ENCODE data around the gene GHRL. TPM values are rescaled to one million over a fixed set of nuclear protein-coding genes. Genes with fewer than 3 reads are reported as not detected.

The GHRL gene
- polyA plus RNA-seq, 2 donors: 0.22 to 0.63 TPM

DNA sequence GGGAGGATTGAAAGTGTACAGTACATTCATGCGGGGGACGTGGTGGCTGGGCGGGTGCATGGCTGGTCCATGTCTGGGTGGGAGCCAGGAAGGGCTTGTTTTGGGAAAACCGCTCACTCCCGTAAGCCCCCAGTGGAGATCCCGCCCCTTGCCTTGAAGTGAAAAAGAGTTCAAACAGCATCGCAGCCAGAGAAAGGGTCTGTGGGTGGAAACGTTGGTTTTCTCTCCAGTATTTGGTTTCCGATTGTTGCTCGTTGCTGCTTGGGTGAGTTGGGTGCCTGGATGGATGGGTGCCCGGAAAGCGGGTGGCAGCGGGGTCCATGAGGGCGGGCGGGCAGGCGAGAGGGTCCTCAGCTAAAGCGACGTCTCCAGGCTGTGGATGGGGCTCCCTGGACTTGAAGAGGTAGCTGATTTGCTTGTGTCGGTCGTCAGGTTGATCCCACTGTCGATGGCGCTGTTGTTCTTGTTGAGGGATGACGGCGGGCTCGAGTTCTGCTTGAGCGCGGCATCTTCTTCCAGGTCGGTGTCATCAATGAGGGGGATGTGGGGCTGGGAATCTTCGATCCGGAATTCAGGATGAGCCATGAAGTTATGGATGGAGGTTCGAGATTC lies 35.8 kb upstream of the GHRL start:
- Histone ChIP-seq H3K4me1 (ENCODE audit: control insufficient read depth in 2 of 2, insufficient read depth in 2 of 2, low read length in 1 of 2) (no peaks in the 10 kb centered on the region), H3K9me3 (ENCODE audit: control insufficient read depth in 2 of 2, insufficient read depth in 1 of 2, low read depth in 1 of 2, low read length in 1 of 2) (no peaks in the 10 kb centered on the region), H3K27me3 (ENCODE audit: control insufficient read depth in 1 of 2, insufficient read depth in 2 of 2, low read length in 2 of 2) (peaks cover 0 to 3% of the 10 kb centered on the region in 2 donors), H3K36me3 (ENCODE audit: control insufficient read depth in 2 of 2, insufficient read depth in 2 of 2, low read length in 1 of 2) (no peaks in the 10 kb centered on the region), H3K27ac (ENCODE audit: low read depth in 2 of 2, low read length in 1 of 2) (no peak overlapping the region), H3K4me3 (ENCODE audit: low read depth in 1 of 2, low read length in 2 of 2) (no peak overlapping the region)
- 42 to 44% methylated on average over 31 of the region's 31 CpGs for WGBS, 2 donors

DNA sequence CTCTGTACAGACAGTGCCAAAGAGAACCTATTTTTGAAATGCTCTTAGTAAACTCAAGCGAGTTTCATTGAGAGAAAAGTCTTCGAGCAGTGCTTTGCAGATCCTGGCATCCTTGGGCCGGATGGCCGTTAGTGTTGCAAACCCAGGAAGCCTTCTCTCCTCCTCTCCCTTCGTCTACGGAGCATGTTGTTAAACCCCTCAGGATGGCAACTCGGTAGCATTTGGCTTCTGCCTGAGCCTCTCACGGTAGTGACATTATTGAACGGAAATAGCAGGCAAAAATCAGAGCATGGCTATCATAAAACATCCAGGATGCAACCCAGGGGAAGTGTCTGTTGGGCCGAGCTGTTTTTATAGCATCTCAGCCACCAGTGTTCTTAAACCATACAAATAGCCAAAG lies 34.8 kb upstream of the GHRL start:
- WGBS, 2 donors: 60% methylated on average over 10 of the region's 10 CpGs
- Histone ChIP-seq H3K4me3 (ENCODE audit: low read depth in 1 of 2, low read length in 2 of 2) (no peak overlapping the region), H3K9me3 (ENCODE audit: control insufficient read depth in 2 of 2, insufficient read depth in 1 of 2, low read depth in 1 of 2, low read length in 1 of 2) (no peaks in the 10 kb centered on the region), H3K36me3 (ENCODE audit: control insufficient read depth in 2 of 2, insufficient read depth in 2 of 2, low read length in 1 of 2) (no peaks in the 10 kb centered on the region), H3K27ac (ENCODE audit: low read depth in 2 of 2, low read length in 1 of 2) (no peak overlapping the region), H3K27me3 (ENCODE audit: control insufficient read depth in 1 of 2, insufficient read depth in 2 of 2, low read length in 2 of 2) (peaks cover 0 to 3% of the 10 kb centered on the region in 2 donors), H3K4me1 (ENCODE audit: control insufficient read depth in 2 of 2, insufficient read depth in 2 of 2, low read length in 1 of 2) (no peaks in the 10 kb centered on the region)

DNA sequence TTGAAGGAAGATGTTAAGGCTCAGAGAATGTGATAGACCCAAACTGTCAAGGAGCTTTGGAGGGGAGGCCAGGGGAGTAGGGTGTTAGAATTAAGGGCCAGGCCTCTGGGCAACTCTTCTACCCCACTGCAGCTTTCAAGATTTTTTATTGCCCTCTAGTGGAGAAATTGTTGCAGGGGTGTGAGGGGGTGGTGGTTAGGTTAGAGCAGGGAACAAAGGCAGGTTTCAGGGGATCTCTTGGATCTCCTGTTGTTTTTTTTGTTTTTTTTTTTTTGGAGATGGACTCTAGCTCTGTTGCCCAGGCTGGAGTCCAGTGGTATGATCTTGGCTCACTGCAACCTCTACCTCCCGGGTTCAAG lies 29.6 kb upstream of the GHRL start:
- no peaks in the 10 kb centered on the region for H3K4me1 ChIP-seq (ENCODE audit: control insufficient read depth in 2 of 2, insufficient read depth in 2 of 2, low read length in 1 of 2)
- H3K27ac ChIP-seq (ENCODE audit: low read depth in 2 of 2, low read length in 1 of 2): no peak overlapping the region
- H3K9me3 ChIP-seq (ENCODE audit: control insufficient read depth in 2 of 2, insufficient read depth in 1 of 2, low read depth in 1 of 2, low read length in 1 of 2): no peaks in the 10 kb centered on the region
- 92 to 94% methylated on average over 1 of the region's 1 CpG for WGBS, 2 donors
- H3K4me3 ChIP-seq (ENCODE audit: low read depth in 1 of 2, low read length in 2 of 2): no peak overlapping the region
- H3K27me3 ChIP-seq (ENCODE audit: control insufficient read depth in 1 of 2, insufficient read depth in 2 of 2, low read length in 2 of 2): no peaks in the 10 kb centered on the region
- peaks cover 0 to 8% of the 10 kb centered on the region in 2 donors for H3K36me3 ChIP-seq (ENCODE audit: control insufficient read depth in 2 of 2, insufficient read depth in 2 of 2, low read length in 1 of 2)

DNA sequence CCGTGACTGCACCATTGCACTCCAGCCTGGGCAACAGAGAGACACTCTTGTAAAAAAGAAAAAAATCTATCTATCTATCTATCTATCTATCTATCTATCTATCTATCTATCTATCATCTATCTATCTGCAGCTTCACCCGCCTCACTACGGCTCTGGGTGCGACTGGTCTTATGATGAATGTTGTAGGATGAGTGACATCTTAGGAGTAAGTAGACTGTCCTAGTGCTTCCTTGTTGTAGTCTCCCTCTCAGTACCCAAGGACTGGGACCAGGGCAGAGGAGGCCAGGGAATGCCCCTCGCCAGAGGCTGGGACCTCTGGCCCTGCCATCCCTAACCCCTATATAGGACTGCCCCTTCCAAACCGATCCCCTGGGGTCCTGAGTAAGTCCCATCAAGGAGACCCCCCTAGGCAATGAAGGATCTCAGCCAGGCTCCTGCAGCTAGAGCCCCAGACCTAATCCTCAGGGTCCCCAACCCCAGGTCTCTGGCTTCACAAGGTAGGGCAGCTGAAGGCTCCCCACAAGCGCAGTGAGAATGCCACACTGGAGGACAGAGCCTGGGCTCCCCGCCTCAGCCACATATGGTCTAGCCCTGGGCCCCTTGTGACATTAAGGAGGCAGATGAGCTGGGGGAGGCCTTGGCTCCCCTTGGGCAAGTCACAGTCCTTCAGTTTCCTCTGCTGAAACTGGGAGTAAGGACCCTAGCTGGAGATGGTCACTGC lies 29.0 kb upstream of the GHRL start:
- Histone ChIP-seq H3K27ac (ENCODE audit: low read depth in 2 of 2, low read length in 1 of 2) (peak overlapping the region in 1 of 2 donors; percentile 93), H3K36me3 (ENCODE audit: control insufficient read depth in 2 of 2, insufficient read depth in 2 of 2, low read length in 1 of 2) (peaks cover 0 to 9% of the 10 kb centered on the region in 2 donors), H3K27me3 (ENCODE audit: control insufficient read depth in 1 of 2, insufficient read depth in 2 of 2, low read length in 2 of 2) (no peaks in the 10 kb centered on the region), H3K4me3 (ENCODE audit: low read depth in 1 of 2, low read length in 2 of 2) (no peak overlapping the region), H3K9me3 (ENCODE audit: control insufficient read depth in 2 of 2, insufficient read depth in 1 of 2, low read depth in 1 of 2, low read length in 1 of 2) (no peaks in the 10 kb centered on the region), H3K4me1 (ENCODE audit: control insufficient read depth in 2 of 2, insufficient read depth in 2 of 2, low read length in 1 of 2) (no peaks in the 10 kb centered on the region)
- WGBS, 2 donors: 92 to 93% methylated on average over 8 of the region's 8 CpGs

DNA sequence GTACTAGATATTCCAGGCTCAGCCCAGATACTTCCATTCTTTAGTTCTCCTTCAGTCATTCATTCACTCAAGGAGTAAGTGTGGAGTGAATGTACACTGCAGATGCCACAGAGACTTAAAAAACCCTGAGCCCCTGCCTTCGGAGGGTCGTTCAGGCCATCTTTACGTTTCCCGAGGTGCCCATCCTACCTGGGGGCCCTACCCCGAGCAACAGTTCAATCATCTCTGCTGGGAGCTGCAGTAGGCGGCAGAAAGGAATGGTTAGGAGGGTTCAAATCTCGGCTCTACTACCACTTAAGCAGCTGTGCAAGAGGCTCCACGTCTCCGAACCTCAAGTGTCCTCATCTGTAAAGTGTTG lies 27.6 kb upstream of the GHRL start:
- no peaks in the 10 kb centered on the region for H3K9me3 ChIP-seq (ENCODE audit: control insufficient read depth in 2 of 2, insufficient read depth in 1 of 2, low read depth in 1 of 2, low read length in 1 of 2)
- H3K4me3 ChIP-seq (ENCODE audit: low read depth in 1 of 2, low read length in 2 of 2): peak overlapping the region; percentile 83 to 99
- H3K27ac ChIP-seq (ENCODE audit: low read depth in 2 of 2, low read length in 1 of 2): peak overlapping the region; percentile 58 to 93
- peaks cover 4 to 14% of the 10 kb centered on the region in 2 donors for H3K36me3 ChIP-seq (ENCODE audit: control insufficient read depth in 2 of 2, insufficient read depth in 2 of 2, low read length in 1 of 2)
- H3K4me1 ChIP-seq (ENCODE audit: control insufficient read depth in 2 of 2, insufficient read depth in 2 of 2, low read length in 1 of 2): no peaks in the 10 kb centered on the region
- WGBS, 2 donors: 0% methylated on average over 9 of the region's 9 CpGs
- H3K27me3 ChIP-seq (ENCODE audit: control insufficient read depth in 1 of 2, insufficient read depth in 2 of 2, low read length in 2 of 2): no peaks in the 10 kb centered on the region

DNA sequence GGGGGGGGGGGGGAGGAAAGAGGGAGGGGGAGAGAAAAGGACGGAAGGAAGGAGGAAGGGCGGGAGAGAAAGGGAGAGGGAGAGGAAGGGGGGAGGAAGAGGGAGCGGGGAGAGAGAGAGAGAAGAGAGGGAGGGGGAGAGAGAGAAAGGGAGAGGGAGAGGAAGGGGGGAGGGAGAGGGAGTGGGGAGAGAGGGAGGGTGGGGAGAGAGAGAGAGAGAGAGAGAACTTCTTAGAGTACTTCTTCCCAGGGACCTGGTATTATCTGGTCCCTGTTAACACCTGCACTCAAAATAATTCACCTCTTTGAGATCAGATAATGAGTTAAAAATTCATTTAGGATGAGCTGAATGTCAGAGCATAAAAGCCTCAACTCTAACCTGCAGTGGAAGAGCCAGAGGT lies 27.1 kb upstream of the GHRL start:
- H3K27ac ChIP-seq (ENCODE audit: low read depth in 2 of 2, low read length in 1 of 2): peak overlapping the region in 1 of 2 donors; percentile 58
- no peaks in the 10 kb centered on the region for H3K27me3 ChIP-seq (ENCODE audit: control insufficient read depth in 1 of 2, insufficient read depth in 2 of 2, low read length in 2 of 2)
- H3K9me3 ChIP-seq (ENCODE audit: control insufficient read depth in 2 of 2, insufficient read depth in 1 of 2, low read depth in 1 of 2, low read length in 1 of 2): no peaks in the 10 kb centered on the region
- H3K36me3 ChIP-seq (ENCODE audit: control insufficient read depth in 2 of 2, insufficient read depth in 2 of 2, low read length in 1 of 2): peaks cover 4 to 18% of the 10 kb centered on the region in 2 donors
- H3K4me3 ChIP-seq (ENCODE audit: low read depth in 1 of 2, low read length in 2 of 2): peak overlapping the region; percentile 83 to 99
- WGBS, 2 donors: 7 to 12% methylated on average over 3 of the region's 3 CpGs
- H3K4me1 ChIP-seq (ENCODE audit: control insufficient read depth in 2 of 2, insufficient read depth in 2 of 2, low read length in 1 of 2): no peaks in the 10 kb centered on the region

DNA sequence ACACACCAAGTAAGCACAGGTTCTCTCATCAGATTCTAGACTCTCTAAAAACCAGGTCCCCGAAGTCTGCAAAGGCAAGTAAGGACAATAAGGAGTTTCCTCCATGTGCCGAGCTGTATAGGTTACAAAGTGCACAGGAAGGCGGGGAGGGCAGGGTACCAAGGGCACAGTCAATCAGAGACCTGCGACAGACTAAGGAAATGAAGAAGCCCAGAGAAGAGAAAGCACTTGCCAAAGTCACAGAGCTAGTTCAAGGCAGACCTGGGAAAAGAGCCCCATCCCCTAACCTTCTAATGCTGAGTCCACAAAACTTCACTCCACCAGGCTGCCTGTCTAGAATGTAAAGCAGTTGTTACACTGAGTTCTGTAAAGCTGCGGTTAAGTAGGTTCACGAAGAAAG lies 26.5 kb upstream of the GHRL start:
- Histone ChIP-seq H3K4me3 (ENCODE audit: low read depth in 1 of 2, low read length in 2 of 2) (no peak overlapping the region), H3K9me3 (ENCODE audit: control insufficient read depth in 2 of 2, insufficient read depth in 1 of 2, low read depth in 1 of 2, low read length in 1 of 2) (no peaks in the 10 kb centered on the region), H3K4me1 (ENCODE audit: control insufficient read depth in 2 of 2, insufficient read depth in 2 of 2, low read length in 1 of 2) (no peaks in the 10 kb centered on the region), H3K27ac (ENCODE audit: low read depth in 2 of 2, low read length in 1 of 2) (no peak overlapping the region), H3K36me3 (ENCODE audit: control insufficient read depth in 2 of 2, insufficient read depth in 2 of 2, low read length in 1 of 2) (peaks cover 4 to 21% of the 10 kb centered on the region in 2 donors), H3K27me3 (ENCODE audit: control insufficient read depth in 1 of 2, insufficient read depth in 2 of 2, low read length in 2 of 2) (no peaks in the 10 kb centered on the region)
- 62 to 72% methylated on average over 6 of the region's 6 CpGs for WGBS, 2 donors

DNA sequence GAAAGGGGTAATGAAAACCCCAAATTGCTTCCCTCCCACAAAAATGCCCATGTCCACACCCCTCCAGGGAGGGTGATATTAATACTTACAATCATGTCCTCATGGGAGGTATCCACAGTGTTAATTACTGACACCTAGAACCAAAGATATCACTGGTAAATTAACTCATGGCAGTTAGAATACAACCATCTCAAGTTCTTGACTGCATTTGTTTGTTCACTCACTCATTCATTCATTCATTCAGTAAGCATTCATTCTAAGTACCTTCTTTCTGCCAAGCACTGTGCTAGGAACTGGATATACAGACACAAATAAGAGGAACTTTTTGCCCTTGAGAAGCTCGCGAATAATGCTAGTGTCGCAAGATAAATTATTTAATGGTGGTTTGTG lies 25.2 kb upstream of the GHRL start:
- Histone ChIP-seq H3K27me3 (ENCODE audit: control insufficient read depth in 1 of 2, insufficient read depth in 2 of 2, low read length in 2 of 2) (no peaks in the 10 kb centered on the region), H3K36me3 (ENCODE audit: control insufficient read depth in 2 of 2, insufficient read depth in 2 of 2, low read length in 1 of 2) (peaks cover 6 to 24% of the 10 kb centered on the region in 2 donors), H3K27ac (ENCODE audit: low read depth in 2 of 2, low read length in 1 of 2) (no peak overlapping the region), H3K4me3 (ENCODE audit: low read depth in 1 of 2, low read length in 2 of 2) (no peak overlapping the region), H3K9me3 (ENCODE audit: control insufficient read depth in 2 of 2, insufficient read depth in 1 of 2, low read depth in 1 of 2, low read length in 1 of 2) (no peaks in the 10 kb centered on the region), H3K4me1 (ENCODE audit: control insufficient read depth in 2 of 2, insufficient read depth in 2 of 2, low read length in 1 of 2) (no peaks in the 10 kb centered on the region)
- 89 to 94% methylated on average over 3 of the region's 3 CpGs for WGBS, 2 donors

DNA sequence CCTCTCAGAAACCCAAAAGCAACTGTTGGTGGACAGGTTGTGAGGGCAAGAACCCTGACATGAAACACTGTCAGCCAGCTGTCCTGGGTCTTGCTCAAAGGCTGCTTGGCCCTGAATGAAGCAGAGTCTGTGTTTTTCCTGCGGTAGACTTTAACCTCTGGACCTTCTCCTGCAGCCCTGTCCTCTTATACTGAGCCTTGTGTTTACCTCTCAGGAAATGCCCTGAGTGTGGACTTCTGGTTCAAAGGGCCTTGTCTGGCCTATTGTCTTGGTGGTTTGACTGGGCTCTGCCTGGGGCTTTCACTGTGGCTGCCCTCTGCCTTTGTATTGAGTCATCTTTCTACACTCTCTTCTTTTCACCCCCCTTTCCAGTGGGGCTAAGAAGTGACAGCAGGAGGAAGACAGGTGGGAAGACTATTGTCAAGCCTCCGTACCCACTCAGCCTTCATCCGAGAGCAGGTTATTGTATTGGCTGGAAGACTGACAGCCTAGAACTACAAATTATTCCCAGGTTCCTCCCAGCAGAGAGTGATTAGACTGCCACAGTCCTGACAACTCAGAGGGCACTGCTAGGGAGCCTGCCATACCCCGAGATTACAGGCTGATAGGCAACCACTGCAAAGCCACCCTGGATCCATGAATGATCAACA lies 24.7 kb upstream of the GHRL start:
- Histone ChIP-seq H3K4me3 (ENCODE audit: low read depth in 1 of 2, low read length in 2 of 2) (no peak overlapping the region), H3K27me3 (ENCODE audit: control insufficient read depth in 1 of 2, insufficient read depth in 2 of 2, low read length in 2 of 2) (no peaks in the 10 kb centered on the region), H3K4me1 (ENCODE audit: control insufficient read depth in 2 of 2, insufficient read depth in 2 of 2, low read length in 1 of 2) (no peaks in the 10 kb centered on the region), H3K9me3 (ENCODE audit: control insufficient read depth in 2 of 2, insufficient read depth in 1 of 2, low read depth in 1 of 2, low read length in 1 of 2) (no peaks in the 10 kb centered on the region), H3K36me3 (ENCODE audit: control insufficient read depth in 2 of 2, insufficient read depth in 2 of 2, low read length in 1 of 2) (peaks cover 11 to 29% of the 10 kb centered on the region in 2 donors), H3K27ac (ENCODE audit: low read depth in 2 of 2, low read length in 1 of 2) (no peak overlapping the region)
- 79 to 91% methylated on average over 4 of the region's 4 CpGs for WGBS, 2 donors

Measured in esophagus (tissue), 2 donors.